Inflammatory macrophage treated with lipopolysaccharide for 4 hours (primary cell): Measurements from ENCODE around the gene SERPINE1.
"Not testable (repeated sequence)": the region's sequence is repeated elsewhere in the genome, so short reads cannot be mapped to it uniquely, and the experiment has no call there.

ENCODE experiments used
- DNase-seq: peaks from one replicate; pipeline ENCODE4 v3.0.0-alpha.2; 2020

The SERPINE1 gene

GRCh38 chr7:101124376-101125056 is 2.4 kb upstream of the SERPINE1 start:
- DNase-seq, result peak; percentile 37

- peak; percentile 35 for DNase-seq
These were observed 784 bp upstream of the SERPINE1 start for GRCh38 chr7:101125989-101126650.

DNA sequence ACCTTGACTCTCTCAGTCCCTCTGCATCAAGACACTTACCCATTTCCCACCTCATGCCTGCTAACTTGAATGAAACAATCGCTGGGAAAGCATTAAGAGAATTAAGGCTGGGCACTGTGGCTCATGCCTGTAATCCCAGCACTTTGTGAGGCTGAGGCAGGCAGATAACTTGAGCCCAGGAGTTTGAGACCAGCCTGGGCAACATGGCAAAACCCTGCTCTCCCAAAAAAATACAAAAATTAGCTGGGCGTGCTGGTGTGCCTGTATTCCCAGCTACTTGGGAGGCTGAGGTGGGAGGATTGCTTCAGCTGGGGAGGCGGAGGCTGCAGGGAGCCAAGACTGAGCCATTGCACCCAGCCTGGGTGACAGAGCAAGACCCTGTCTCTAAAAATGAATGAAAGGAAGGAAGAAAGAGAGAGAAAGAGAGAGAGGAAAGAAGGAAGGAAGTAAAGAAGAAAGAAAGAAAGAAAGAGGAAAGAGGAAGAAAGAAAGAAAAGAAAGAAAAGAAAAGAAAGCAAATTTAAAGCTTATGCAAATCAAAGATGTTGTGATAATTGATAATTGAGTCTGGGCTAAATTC is 646 bp downstream of the SERPINE1 start:
- DNase-seq, result no peak

- DNase-seq, result no peak
These were observed 1.3 kb downstream of the SERPINE1 start for GRCh38 chr7:101128040-101128834.

- DNase-seq, result no peak
These were observed 2.8 kb downstream of the SERPINE1 start for GRCh38 chr7:101129603-101130117.

GRCh38 chr7:101132626-101133600 is 6.0 kb downstream of the SERPINE1 start:
- DNase-seq, result not testable (repeated sequence)

DNA sequence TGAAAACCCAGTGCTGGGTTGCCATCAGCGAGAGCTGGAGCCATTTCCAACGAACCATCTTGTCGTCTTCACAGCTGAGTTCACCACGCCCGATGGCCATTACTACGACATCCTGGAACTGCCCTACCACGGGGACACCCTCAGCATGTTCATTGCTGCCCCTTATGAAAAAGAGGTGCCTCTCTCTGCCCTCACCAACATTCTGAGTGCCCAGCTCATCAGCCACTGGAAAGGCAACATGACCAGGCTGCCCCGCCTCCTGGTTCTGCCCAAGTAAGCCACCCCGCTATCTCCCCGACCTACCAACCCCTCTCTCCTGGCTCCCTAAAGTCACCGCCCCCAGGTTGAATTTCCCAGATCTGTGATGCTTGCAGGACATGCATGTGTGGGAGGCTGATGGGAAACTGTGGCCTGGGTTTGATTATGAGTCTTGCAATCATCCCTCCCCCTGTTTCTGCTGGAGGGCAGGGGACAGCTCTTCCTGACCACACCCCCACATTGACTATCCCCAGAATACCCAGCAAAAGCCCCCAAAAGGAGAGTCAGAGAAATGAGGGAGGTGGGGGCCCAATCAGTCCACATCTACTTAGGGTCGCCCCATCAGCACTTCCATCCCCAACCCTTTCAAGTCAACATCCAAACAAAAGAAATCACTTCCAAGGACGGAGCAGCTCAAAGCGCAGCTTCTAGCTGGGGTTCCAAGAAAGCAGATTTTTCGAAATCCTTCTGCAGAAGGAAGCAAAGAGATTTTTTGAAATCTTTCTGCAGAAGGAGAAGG is 6.9 kb downstream of the SERPINE1 start:
- DNase-seq, result peak; percentile 24

DNA sequence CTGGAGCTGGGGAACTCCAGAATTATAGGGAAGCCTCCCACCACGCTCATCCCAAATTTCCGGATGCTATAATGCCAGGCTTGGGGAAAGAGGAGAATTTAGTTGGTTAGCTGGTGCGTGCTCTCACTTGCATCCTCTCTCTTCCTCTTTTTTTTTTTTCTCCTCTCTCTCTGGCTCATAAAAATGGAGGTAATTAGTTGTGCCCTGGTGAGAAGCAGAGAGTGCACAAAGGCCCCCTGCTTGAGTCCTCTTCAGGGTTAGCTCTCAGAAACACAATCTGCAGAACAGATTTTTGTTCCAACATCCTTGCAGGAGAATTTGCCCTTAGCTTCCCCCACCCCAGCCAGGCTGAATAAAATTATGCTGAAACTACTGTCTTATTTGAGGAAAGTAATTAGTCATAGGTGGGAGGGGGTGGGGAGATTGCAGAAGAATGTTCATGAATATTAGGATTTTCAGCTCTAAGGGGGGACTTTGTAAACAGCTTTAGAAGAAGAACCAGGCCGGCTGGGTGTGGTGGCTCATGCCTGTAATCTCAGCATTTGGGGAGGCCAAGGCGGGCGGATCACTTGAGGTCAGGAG is 7.6 kb downstream of the SERPINE1 start:
- DNase-seq, result peak; percentile 73

- DNase-seq, result no peak
These were observed 10.8 kb downstream of the SERPINE1 start for GRCh38 chr7:101137651-101138212.

DNA sequence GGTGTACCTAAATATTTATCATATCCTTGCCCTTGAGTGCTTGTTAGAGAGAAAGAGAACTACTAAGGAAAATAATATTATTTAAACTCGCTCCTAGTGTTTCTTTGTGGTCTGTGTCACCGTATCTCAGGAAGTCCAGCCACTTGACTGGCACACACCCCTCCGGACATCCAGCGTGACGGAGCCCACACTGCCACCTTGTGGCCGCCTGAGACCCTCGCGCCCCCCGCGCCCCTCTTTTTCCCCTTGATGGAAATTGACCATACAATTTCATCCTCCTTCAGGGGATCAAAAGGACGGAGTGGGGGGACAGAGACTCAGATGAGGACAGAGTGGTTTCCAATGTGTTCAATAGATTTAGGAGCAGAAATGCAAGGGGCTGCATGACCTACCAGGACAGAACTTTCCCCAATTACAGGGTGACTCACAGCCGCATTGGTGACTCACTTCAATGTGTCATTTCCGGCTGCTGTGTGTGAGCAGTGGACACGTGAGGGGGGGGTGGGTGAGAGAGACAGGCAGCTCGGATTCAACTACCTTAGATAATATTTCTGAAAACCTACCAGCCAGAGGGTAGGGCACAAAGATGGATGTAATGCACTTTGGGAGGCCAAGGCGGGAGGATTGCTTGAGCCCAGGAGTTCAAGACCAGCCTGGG is 11.4 kb downstream of the SERPINE1 start:
- DNase-seq, result peak; percentile 95

- no peak for DNase-seq
These were observed 13.4 kb downstream of the SERPINE1 start for GRCh38 chr7:101140339-101140699.

DNA sequence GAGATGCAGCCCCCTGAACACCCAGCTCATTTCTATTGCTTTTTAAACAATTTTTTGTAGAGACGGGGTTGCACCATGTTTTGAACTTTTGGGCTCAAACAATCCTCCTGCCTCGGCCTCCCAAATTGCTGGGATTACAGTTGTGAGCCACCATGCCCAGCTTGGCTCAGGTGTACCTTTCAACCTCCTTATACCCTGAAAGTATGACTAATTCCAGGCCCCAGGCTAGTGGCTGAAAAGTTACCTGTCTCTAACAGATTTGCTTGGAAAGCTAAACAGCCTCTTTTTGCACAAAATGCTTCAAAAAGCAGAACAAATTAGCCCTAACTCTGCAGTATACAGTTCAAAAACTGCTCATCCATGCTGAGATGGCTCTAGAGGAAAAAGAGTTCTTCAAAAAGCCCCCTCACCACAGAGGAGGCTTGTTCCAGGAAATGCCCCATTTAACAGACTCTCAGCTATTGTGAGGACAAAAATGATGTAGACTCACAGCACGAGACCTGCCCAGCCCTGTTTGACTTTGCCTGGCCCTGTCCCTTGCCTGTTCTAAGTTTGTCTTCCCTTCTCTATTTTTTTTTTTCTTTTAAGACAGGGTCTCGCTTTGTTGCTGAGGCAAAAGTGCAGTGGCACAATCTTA is 14.0 kb downstream of the SERPINE1 start:
- no peak for DNase-seq

DNA sequence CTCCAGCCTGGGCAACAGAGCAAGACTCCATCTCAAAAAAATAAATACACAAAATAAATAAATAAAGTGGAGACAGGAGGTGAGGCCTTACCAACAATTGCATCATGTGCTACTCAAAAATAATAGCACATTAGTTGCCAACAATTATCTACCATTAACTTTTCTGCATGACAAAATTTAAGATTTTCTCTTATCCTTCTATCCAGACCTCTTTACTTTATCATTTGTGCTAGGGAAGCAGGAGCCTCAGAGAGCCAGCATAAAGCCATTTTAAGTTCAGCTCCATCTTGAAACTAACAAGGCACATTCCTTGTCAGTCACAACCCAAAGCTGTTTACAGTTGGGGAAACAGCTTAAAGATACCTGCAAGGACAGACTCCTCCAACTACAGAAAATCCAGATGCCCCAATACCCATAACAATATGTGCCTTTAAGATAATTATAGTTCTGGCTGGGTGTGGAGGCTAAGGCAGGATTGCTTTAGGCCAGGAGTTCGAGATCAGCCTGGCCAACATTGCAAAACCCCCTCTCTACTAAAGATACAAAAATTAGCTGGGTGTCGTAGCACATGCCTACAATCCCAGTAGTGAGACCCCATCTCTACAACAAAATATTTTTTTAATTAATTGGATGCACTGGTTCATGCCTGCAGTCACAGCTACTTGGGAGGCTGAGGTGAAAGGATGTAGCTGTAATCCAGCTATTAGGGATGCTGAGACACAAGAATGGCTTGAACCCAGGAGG is 25.2 kb downstream of the SERPINE1 start:
- DNase-seq, result no peak

DNA sequence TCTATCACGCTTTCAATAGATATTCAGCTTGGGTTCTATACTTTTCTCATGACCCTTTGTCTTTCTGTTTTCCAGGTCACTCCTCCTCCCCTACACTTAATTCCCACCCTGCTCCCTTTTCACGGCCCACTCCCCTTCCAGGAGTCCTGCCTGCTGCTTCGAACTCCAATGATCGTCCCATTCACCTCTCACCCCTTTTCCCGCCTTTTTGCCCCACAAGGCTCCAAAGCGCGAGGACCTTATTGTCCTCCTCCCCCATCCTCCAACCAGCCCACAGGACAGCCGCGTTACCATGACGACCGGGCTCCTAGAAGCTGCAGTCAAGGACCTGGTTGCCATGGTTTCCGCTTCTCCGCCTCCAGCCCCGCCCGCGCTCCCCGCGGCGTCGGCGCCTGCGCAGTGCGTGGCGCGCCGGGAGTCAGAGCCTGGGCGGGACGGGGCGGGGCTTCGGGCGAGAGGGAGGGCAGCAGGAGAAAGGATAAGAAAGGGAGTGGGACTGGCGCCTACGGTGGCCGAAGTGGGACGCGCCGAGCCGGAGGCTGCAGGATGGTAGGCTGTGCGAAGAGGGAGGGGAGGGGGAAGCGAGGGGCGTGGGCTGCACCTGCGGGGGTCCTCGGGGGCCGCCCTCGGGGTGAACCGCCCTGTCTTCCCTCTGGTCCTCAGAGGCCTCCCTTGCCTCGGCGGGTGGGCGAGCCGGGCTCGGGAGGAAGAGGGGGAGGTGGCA is 27.2 kb downstream of the SERPINE1 start, which contains the start of gene AP1S1:
Gene AP1S1, plus strand, starts transcription at position 508 of the 724 bp plus-strand sequence. Its CDS starts 39 bp downstream, at position 547.
- peak; percentile 90 for DNase-seq

DNA sequence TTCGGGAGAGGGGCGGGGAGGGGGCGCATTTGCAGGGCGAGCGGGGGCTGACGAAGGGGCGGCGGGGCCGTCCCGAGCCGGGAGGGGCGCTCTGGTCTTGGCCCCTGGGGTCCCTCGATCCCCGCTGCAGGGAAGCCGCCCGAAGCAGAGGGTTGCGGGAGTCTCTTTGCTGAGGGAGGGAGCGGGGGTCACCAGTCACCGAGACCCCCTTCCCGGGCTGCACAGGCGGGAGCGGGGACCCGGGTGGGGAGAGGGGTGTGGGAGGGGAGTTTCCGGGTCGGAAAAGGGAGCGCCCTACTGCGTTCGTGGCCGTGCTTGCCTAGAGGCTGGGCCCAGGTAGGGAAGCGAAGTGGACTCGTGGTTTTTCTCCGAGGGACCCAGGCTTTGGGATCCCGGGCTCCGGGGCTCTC is 27.8 kb downstream of the SERPINE1 start:
- no peak for DNase-seq

- DNase-seq, result no peak
These were observed 28.4 kb downstream of the SERPINE1 start for GRCh38 chr7:101155303-101155702.

- DNase-seq, result no peak
These were observed 29.4 kb downstream of the SERPINE1 start for GRCh38 chr7:101156277-101156676.
